GM12874 (cell line): ENCODE data around the gene BPIFB4.

Experiments used
- TF ChIP-seq, protein P1 (sequence below): IDR thresholded peaks from 2 replicates; pipeline ENCODE4 v1.5.1; 2011; ENCODE audit warnings: low read depth, mild to moderate bottlenecking, control low read depth, low read length, moderate library complexity; ENCODE audit not compliant: insufficient read depth

The BPIFB4 gene

DNA sequence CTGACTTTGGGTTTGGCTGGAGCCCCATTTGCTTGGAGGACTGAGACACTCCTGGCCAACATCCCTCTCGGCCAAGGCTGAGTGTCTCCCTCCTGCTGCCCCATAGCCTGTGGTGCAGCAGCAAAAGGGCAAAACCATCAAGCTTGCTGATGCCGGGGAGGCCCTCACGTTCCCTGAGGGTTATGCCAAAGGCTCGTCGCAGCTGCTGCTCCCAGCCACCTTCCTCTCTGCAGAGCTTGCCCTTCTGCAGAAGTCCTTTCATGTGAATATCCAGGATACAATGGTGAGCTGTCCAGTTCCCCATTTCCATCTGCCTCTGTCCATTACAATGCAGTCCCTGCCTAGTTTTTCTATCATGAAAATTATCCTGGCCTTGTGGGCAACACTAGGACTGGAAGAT, 42.0 kb upstream of the BPIFB4 start:
- TF ChIP-seq, protein P1, sequence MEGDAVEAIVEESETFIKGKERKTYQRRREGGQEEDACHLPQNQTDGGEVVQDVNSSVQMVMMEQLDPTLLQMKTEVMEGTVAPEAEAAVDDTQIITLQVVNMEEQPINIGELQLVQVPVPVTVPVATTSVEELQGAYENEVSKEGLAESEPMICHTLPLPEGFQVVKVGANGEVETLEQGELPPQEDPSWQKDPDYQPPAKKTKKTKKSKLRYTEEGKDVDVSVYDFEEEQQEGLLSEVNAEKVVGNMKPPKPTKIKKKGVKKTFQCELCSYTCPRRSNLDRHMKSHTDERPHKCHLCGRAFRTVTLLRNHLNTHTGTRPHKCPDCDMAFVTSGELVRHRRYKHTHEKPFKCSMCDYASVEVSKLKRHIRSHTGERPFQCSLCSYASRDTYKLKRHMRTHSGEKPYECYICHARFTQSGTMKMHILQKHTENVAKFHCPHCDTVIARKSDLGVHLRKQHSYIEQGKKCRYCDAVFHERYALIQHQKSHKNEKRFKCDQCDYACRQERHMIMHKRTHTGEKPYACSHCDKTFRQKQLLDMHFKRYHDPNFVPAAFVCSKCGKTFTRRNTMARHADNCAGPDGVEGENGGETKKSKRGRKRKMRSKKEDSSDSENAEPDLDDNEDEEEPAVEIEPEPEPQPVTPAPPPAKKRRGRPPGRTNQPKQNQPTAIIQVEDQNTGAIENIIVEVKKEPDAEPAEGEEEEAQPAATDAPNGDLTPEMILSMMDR, result no peak

DNA sequence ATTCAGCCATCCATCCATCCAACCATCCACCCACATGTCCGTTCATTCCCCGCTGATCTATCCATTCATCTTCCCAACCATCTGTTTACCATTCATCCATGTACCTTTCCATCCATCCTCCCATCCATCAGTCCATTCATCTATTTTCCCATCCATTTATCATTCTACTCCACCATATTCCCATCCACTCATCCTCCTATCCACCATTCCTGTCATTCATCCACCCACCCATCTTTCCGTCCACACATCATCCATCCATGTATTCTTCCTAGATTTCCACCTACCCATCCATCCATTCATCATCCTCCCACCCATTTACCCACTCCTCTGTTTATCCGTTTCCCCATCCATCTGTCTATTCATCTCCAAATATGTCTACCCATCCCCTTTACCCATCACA, 41.2 kb upstream of the BPIFB4 start:
- TF ChIP-seq, protein P1, result no peak

DNA sequence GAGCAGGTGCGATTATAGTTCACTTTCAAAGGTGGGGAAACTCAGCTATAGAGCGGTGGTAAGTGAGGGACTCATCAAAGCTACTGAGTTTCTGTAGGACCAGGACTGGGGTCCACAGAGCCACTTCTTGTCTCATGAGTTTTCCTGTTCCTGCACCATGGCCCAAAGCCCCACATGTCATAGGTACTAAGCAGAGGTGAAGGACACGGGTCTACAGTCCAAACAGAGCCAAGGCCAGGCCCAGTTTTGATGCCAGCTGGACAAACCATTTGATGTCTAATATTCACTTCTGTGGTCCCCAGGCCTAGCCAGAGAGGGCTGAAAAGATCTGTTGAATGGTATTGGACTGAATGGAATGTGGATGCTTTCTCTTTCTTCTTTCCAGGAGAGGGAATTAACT, 37.0 kb upstream of the BPIFB4 start:
- TF ChIP-seq, protein P1, result no peak

DNA sequence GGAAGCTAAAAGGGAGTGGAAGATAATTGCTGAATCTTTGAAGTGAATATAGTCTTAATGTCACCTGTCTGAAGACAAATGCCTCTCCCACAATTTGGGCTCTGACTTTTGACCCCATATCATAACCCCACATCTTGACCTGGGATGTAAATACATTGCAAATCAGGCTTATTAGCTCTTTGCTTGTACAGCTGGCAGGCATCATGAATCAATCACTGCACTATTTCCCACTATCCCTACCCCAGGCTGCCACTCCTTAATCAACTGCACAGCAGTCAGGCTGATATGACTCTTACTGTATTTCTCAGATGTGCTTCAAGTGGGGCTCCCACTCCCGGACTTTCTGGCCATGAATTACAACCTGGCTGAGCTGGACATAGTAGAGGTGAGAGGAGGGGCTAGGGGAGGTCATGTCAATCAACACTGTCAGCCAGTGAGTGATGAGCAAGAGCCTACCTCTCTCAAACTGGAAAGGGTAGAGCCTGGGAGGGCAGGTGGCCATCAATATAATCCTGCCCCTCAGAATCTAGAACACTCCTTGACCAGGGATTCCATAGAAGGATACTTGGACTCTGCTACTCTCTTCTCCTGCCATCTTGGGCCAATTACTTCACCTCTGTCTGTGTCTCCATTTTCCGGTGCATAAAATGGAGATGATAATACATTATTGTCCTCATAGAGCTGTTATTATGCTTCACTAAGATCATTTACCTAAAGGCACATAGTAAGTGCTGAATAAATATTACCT, 36.3 kb upstream of the BPIFB4 start:
- TF ChIP-seq, protein P1, result no peak

DNA sequence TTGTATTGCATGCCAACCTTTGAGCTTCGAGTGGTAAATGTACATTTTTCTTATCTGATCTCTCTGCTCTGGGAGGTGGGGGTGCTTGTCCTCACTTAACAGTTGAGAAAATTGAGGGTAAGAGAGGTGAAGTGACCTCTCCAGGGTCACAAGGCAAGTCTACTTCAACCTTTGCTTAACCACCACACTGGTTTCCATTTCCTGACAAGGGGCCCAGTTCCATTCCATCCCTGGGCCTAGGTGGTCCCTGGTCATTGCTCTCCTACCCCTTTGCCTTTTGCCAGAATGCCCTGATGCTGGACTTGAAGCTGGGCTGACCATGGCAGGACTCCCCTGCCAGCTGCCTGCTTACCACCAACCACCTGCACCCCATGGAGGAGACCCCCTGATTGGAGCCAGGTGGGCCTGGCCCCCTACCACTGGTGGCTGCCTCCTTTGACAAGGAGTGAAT, 35.7 kb upstream of the BPIFB4 start:
- TF ChIP-seq, protein P1, result no peak

DNA sequence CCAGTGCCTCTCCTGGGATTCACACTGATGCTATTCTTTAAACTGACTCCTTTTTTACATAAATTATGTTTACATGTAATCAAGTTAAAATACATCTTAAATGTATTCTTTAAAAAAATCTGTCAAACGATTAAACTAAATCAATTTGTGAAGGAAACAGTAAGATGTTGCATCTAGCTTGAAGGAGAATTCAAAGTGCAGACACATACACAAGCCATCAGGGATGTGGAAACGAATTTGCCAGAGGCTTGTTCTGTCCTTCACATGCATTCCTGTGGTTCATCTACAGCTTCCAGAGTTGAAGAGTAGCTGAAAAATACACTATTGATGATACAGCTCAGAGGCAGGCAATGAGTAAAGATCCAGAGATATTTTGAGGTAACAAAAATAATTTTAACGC, 33.0 kb upstream of the BPIFB4 start:
- TF ChIP-seq, protein P1, result no peak

DNA sequence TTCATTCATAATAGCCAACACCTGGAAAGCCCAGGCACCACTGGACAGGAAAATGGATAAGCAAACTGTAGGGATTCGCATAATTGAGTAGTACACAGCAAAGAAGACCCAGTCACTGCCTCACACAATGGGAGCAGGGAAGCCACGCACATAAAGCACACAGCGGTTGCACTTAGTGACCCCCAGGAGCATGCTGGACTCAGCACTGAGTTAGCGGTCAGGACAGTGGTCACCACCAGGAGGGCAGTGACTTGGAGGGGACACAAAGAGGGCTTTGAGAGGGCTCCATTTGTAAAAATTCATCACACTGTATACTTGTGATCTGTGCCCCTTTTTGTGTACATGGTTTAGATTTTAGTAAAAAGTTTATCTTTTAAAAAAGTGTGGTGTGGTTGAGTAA, 28.1 kb upstream of the BPIFB4 start:
- TF ChIP-seq, protein P1, result no peak
